HCT116 (cell line): ENCODE data around the gene A3GALT2. TPM values are rescaled to one million over a fixed set of nuclear protein-coding genes. Genes with fewer than 3 reads are reported as not detected.

Experiments
- CTCF ChIP-seq, 3 experiments: fragments of 200-600 bp in 1 of 3; sonication (generic) in 1 of 3; IDR thresholded peaks in 2 of 3; conservative IDR thresholded peaks in 1 of 3; 2 replicates each; pipeline ENCODE4 v1.5.1; 2012 to 2017; ENCODE audit warnings: low read depth in 2 of 3, low read length in 2 of 3, antibody characterized with exemption in 1 of 3, borderline replicate concordance in 1 of 3, control low read depth in 1 of 3, mild to moderate bottlenecking in 1 of 3, mixed read lengths in 1 of 3, mixed run types in 1 of 3, moderate library complexity in 1 of 3; ENCODE audit not compliant: insufficient read depth in 1 of 3
- EGR1 ChIP-seq: IDR thresholded peaks from 2 replicates; pipeline ENCODE4 v1.6.1; 2012; ENCODE audit warnings: low read depth
- ELF1 ChIP-seq: IDR thresholded peaks from 2 replicates; pipeline ENCODE4 v1.6.1; 2012; ENCODE audit warnings: low read depth, borderline replicate concordance
- JUND ChIP-seq: IDR thresholded peaks from 2 replicates; pipeline ENCODE4 v1.6.1; 2012
- MAX ChIP-seq: IDR thresholded peaks from 2 replicates; pipeline ENCODE4 v1.6.1; 2012
- RAD21 ChIP-seq: IDR thresholded peaks from 2 replicates; pipeline ENCODE4 v1.6.1; 2012; ENCODE audit warnings: low read depth, mild to moderate bottlenecking
- REST ChIP-seq: IDR thresholded peaks from 2 replicates; pipeline ENCODE4 v1.6.1; 2012; ENCODE audit warnings: low read depth
- SIN3A ChIP-seq: IDR thresholded peaks from 2 replicates; pipeline ENCODE4 v1.6.1; 2012; ENCODE audit warnings: low read depth
- TCF7L2 ChIP-seq: IDR thresholded peaks from 2 replicates; pipeline ENCODE4 v1.7.0; 2011; ENCODE audit warnings: borderline replicate concordance, inconsistent platforms; ENCODE audit not compliant: insufficient read depth, insufficient read length; ENCODE audit errors: extremely low read depth
- total RNA-seq: library from RNA; stranded (reverse); gene quantifications from one replicate; pipeline ENCODE4 v1.2.1, GENCODE V29; 2021; ENCODE audit not compliant: unreplicated experiment

A3GALT2 gene
- total RNA-seq, 1 experiment from 2014 or later = not detected

- TF ChIP-seq REST (no peak), MAX (no peak), SIN3A (no peak), JUND (no peak), EGR1 (no peak), CTCF (IDR thresholded peaks at IDR 0.05 in 2 of 3, conservative IDR thresholded peaks at IDR 0.05 in 1 of 3; ENCODE audit: borderline replicate concordance in 1 of 3, insufficient read depth in 1 of 3, low read depth in 2 of 3, low read length in 2 of 3) (no peak), ELF1 (no peak), RAD21 (no peak), TCF7L2 (no peak)
Observed at GRCh38 chr1:33286451-33287185, 34.3 kb downstream of the A3GALT2 start (continued).
